ENCODE data around the gene LAMA5. TPM values are rescaled to one million over a fixed set of nuclear protein-coding genes. Genes with fewer than 3 reads are reported as not detected.

Gene LAMA5
- polyA plus RNA-seq, 2 of the 4 experiments (the other 2 are of a cell fraction) = 20.4 to 196 TPM

DNA sequence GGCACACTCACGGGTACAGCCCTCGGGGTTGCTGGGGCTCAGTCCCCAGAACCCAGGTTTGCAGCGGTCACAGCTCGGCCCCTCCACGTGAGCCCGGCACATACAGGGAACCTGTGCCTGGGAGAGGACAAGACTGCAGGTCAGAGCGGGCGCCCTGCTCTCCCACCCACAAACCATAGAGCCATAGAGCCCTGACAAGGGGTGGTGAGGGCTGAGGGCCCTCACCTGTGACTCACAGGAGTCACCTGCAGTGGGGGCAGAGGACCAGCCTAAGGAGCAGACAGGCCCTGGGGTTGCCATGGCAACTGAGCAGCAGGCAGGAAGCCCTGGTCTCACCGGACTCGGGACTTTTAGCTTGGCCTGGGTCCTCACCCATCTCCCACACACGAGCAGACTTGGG is 30.8 kb downstream of the LAMA5 start:
- 78% methylated on average over 6 of the region's 11 CpGs for WGBS (ENCODE audit: missing lambda C conversion rate)
- Histone ChIP-seq H3K4me2 (no peak overlapping the region), H3K4me3 (no peak overlapping the region), H3K9me3 (no peaks in the 10 kb centered on the region), H3K27ac (peak overlapping the region in 1 of 2 experiments; percentile 11; a peak in 1 of 6 replicates), H3K4me1 (no peaks in the 10 kb centered on the region; the same call in 2 of the 3 replicates)
- no peak for TF ChIP-seq JUNB (IDR thresholded peaks at IDR 0.05)
- no peak for TF ChIP-seq CHD2 (IDR thresholded peaks at IDR 0.05; ENCODE audit: low read length, partially characterized antibody)
- TF ChIP-seq EHMT2 (IDR thresholded peaks at IDR 0.05; ENCODE audit: low read depth) = no peak
- no peak for TF ChIP-seq TFCP2L1 (CRISPR knock-in tag; IDR thresholded peaks at IDR 0.05)
- FAIRE-seq (no peak), DNase-seq (ENCODE audit: low read depth in 1 of 2, low spot score in 1 of 2) (no peak), ATAC-seq (peak; percentile 4 to 5; a peak in 3 of 6 replicates)
- ChIA-PET CTCF (interaction anchor here (0.9 kb wide), 1 partner anchor 46 kb away, joined by 5 read pairs; no protein-coding TSS in a partner anchor), POLR2A (no interaction called here)

- ChIA-PET CTCF (interaction anchor here (1.7 kb wide), 1 partner anchor 47 kb away, joined by 6 read pairs; no protein-coding TSS in a partner anchor), POLR2A (no interaction called here)
- no peaks in the 10 kb centered on the region; the same call in 2 of the 3 replicates for H3K4me1 ChIP-seq
Measured at GRCh38 chr20:62335532-62335931, 31.6 kb downstream of the LAMA5 start.

More at GRCh38 chr20:62335532-62335931, 31.6 kb downstream of the LAMA5 start:
- 95% methylated on average over 5 of the region's 6 CpGs for WGBS (ENCODE audit: missing lambda C conversion rate)
- FAIRE-seq (no peak), ATAC-seq (no peak), DNase-seq (ENCODE audit: low read depth in 1 of 2, low spot score in 1 of 2) (no peak)
- no peak for TF ChIP-seq NFE2L2 (conservative IDR thresholded peaks at IDR 0.05; ENCODE audit: low read length)
- TF ChIP-seq ZC3H11A (IDR thresholded peaks at IDR 0.05) = no peak
- TF ChIP-seq, protein P1, sequence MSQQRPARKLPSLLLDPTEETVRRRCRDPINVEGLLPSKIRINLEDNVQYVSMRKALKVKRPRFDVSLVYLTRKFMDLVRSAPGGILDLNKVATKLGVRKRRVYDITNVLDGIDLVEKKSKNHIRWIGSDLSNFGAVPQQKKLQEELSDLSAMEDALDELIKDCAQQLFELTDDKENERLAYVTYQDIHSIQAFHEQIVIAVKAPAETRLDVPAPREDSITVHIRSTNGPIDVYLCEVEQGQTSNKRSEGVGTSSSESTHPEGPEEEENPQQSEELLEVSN (IDR thresholded peaks at IDR 0.05; ENCODE audit: borderline replicate concordance, low read depth) = no peak
- no peak for TF ChIP-seq GATA3 (IDR thresholded peaks at IDR 0.05; ENCODE audit: borderline replicate concordance)
- TF ChIP-seq ESRRA (IDR thresholded peaks at IDR 0.05; ENCODE audit: borderline replicate concordance, low read length) = no peak
- no peak for TF ChIP-seq RNF2 (IDR thresholded peaks at IDR 0.05; ENCODE audit: borderline replicate concordance, low read depth)
- TF ChIP-seq TP53 (CRISPR knock-in tag; IDR thresholded peaks at IDR 0.05) = no peak
- TF ChIP-seq BHLHE40 (IDR thresholded peaks at IDR 0.05; ENCODE audit: low read depth, low read length) = no peak
- TF ChIP-seq PHF8 (IDR thresholded peaks at IDR 0.05; ENCODE audit: borderline replicate concordance, low read depth) = no peak
- TF ChIP-seq FOXS1 (CRISPR knock-in tag; IDR thresholded peaks at IDR 0.05) = no peak
- TF ChIP-seq REST (IDR thresholded peaks at IDR 0.05) = no peak
- TF ChIP-seq, protein P2, sequence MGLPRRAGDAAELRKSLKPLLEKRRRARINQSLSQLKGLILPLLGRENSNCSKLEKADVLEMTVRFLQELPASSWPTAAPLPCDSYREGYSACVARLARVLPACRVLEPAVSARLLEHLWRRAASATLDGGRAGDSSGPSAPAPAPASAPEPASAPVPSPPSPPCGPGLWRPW (IDR thresholded peaks at IDR 0.05) = no peak
- no peak for TF ChIP-seq HOXA7 (CRISPR knock-in tag; IDR thresholded peaks at IDR 0.05)
- TF ChIP-seq ELK1 (IDR thresholded peaks at IDR 0.05; ENCODE audit: low read depth, low read length) = no peak
- TF ChIP-seq TFCP2L1 (CRISPR knock-in tag; IDR thresholded peaks at IDR 0.05) = no peak
- no peak for TF ChIP-seq SREBF2 (IDR thresholded peaks at IDR 0.05)
- no peak for TF ChIP-seq HDAC2 (IDR thresholded peaks at IDR 0.05)
- no peak for TF ChIP-seq RAD21 (conservative IDR thresholded peaks at IDR 0.05 in 1 of 2, IDR thresholded peaks at IDR 0.05 in 1 of 2)
- TF ChIP-seq POLR2AphosphoS2 (conservative IDR thresholded peaks at IDR 0.05; ENCODE audit: low read length) = no peak
- no peak for TF ChIP-seq CBX8 (IDR thresholded peaks at IDR 0.05)
- H3K9me3 ChIP-seq = no peaks in the 10 kb centered on the region
- H3K27ac ChIP-seq = no peak overlapping the region
- H3K4me2 ChIP-seq = no peak overlapping the region
- H3K4me3 ChIP-seq = no peak overlapping the region

Measured in A549 (cell line).